IPS DF 19.7 (cell line): ENCODE data around the gene IL12RB1.
"Not testable (repeated sequence)": the region's sequence is repeated elsewhere in the genome, so short reads cannot be mapped to it uniquely, and the experiment has no call there.

Experiments used
- DNase-seq: peaks from one replicate; pipeline ENCODE4 v3.0.0-alpha.2; 2013; ENCODE audit warnings: low read depth, low spot score

IL12RB1 gene

DNA sequence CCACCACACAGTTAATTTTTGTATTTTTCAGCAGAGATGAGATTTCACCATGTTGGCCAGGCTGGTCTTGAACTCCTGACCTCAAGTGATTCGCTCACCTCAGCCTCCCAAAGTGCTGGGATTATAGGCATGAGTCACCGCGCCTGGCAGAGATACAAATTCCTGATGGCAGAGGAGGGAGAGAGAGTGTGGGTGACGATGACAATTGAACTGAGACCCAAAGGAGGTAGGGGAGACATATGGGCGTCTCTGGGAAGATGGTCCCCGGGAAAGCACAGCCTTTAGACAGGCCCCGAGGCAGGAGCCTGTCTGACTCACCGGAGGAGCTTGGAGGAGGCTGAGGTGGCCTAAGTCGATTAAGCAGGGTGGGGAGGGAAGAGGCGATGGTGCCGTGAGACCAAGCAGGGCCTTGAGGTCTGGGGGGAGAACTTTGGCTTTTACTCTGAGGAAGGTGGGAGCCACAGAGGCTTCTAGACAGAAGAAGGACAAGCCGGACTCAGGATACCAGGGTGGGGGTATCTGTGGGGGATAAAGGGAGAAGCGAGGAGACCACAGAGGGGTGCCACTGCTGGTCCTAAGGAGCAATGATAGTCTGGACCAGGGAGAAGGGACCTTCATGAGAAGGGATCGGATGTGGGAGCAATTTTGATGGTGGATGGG, 40.5 kb downstream of the IL12RB1 start:
- no peak for DNase-seq

DNA sequence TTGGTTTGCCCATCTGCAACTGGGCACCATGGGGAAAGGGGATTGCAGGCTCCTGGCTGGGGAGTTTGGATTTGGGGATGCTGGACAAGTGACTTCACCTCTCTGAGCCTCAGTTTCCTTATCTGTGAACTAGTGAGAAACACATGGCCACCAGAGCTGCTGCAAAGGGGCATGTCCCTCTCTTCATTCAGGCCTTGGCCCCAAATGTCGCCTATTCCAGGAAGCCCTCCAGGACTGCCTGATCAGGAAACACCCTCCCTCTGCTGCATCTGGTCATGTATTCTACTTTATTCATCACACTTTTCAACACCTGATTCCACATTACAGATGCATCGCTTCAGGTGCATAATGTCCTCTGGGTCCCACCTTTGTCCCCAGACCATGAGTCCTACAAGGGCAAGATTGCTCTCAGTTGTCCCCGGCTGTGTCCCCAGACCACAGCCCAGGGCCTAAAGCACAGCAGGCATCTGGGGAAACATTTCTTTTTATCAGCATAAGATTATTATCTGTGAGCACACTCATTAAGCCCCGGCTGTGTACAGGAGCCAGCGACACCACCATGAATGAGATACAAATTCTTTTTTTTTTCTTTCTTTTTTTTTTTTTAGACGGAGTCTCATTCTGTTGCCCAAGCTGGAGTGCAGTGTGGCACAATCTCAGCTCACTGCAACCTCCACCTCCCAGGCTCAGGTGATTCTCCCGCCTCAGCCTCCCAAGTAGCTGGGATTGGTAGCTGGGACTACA, 41.3 kb downstream of the IL12RB1 start:
- DNase-seq, result no peak

DNA sequence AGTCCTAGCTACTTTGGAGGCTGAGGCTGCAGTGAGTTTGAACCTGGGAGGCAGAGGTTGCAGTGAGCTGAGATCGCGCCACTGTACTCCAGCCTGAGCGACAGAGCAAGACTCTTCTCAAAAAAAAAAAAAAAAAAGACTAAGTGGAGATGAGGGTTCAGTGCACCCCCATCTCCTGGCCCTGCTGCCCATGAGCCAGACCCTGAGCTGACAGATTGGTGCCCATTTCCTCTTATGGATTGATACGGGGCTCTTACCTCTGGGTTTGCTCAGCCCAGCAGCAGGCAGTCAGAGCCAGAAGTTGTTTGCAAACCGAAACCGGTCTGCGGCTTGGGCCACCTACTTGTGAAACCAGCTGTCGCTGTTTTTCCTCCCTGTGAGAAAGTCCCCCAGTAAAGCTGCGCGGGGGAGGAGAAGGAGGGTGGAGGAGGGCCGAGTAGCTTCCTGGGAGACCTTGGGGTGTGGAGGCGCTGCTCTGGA, 41.9 kb downstream of the IL12RB1 start:
- no peak for DNase-seq

DNA sequence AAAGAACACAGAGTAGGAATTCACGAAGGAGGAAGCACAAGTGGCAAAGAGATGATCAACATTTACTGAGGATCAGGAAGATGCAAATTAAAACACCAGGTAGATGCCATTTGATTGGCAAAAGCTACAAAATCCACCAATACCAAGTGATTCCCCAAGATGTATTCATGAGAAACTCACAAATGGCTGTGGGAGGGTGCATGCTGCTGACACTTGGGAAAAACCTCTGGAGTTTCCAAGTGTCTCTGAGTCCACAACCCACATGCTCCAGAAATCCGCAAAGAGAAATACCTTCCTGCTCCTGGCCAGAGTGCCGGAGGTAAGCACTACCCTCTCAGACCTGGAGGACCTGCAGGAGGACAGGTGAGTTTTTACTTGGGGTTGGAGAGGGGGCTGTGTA, 43.1 kb downstream of the IL12RB1 start:
- no peak for DNase-seq

DNA sequence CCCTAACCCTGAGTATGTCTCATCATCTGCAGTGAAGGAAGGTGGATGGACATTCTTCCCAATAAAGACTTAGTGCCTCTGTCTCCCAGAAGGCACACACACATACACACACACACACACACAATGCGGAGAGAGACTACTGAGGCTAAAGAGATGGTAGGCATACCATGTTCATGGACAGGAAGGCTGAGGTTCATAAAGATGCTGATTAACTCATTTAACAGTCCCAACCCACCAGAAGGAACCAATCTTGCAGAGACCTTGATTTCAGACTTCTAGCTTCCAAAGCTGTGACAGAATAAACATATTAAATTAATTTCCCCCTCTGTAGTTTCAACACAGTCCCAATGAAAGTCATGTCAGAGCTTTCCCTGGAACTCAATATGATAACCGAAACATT, 45.7 kb downstream of the IL12RB1 start:
- DNase-seq, result no peak

DNA sequence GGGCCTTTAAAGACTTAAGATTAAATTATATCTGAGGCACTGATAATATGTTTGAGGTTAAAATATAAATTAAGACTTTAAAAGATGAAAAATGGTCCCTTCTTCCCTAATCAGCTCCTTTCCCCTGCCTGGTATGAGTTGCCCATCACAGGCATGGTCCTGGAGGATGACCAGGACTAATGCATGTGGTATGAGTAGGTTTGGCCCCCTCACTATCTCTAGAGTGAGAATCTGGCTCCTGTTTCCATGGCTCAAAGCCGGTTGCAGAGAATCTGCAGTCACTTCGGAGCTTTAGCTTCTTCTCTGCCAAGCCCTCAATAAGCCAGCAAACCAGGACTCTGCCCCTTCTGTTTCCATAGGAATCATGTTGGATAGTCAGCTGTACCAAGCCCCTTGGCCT, 54.6 kb downstream of the IL12RB1 start:
- not testable (repeated sequence) for DNase-seq

DNA sequence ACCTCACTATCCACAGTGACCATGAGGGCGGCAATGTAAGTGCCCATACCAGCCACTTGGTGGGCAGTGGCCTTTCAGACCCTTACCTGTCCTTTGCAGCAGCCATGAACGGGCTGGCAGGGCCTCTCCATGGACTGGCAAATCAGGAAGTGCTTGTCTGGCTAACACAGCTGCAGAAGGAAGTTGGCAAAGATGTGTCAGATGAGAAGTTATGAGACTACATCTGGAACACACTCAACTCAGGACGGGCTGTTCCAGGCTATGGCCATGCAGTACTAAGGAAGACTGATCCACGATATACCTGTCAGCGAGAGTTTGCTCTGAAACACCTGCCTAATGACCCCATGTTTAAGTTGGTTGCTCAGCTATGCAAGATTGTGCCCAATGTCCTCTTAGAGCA, 55.3 kb downstream of the IL12RB1 start:
- not testable (repeated sequence) for DNase-seq

DNA sequence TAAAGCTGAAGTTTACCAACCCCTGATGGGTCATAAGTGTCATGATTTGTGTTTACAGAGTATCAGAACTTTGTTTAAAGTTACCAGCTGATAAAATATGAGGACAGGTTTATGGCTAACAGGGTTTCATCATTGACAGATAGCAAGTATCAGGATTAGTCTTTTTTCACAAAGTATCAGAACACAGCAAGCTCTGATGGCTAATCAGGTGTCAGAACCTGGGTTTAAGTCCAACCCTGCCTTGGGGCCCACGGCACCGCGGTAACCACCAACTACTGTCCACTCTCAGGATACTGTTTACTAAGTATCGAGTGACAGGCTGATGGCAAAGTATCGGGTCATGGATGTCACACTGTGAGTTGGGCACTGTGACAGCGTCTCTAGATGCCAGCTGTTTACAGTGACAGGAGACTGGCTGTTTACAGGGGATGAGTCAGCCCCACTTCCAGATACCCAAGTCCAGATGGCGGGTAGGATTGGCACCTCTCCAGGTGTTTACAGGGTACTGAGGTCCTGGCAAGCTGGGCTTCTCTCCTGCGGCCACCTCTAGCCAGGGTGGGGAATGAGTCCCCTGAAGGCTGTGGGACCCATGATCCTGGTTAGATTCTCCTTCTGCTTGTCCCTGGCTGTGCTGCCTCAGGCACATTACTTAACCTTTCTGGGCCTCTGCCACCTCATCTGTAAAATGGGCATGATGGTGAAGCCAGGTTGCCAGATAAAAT, 57.0 kb downstream of the IL12RB1 start:
- no peak for DNase-seq

DNA sequence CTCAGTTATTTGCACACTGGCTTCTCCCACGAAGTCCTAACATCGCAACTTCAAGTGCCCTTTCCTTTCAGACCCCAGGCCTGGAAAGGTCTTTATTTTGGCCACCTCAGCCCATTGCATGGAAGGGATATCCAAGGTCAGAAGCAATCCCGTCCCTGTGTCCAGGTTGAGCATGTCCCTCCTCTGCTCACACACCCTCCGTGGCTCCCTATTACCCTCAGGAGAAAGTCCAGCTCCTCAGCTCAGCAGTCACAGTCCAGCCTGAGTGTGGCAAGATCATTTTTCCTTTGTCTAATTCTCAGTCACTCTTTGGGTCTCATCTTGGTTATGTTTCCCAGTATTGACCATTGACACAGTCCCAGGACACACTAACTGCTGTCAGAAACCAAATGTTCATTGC, 59.6 kb downstream of the IL12RB1 start:
- no peak for DNase-seq

DNA sequence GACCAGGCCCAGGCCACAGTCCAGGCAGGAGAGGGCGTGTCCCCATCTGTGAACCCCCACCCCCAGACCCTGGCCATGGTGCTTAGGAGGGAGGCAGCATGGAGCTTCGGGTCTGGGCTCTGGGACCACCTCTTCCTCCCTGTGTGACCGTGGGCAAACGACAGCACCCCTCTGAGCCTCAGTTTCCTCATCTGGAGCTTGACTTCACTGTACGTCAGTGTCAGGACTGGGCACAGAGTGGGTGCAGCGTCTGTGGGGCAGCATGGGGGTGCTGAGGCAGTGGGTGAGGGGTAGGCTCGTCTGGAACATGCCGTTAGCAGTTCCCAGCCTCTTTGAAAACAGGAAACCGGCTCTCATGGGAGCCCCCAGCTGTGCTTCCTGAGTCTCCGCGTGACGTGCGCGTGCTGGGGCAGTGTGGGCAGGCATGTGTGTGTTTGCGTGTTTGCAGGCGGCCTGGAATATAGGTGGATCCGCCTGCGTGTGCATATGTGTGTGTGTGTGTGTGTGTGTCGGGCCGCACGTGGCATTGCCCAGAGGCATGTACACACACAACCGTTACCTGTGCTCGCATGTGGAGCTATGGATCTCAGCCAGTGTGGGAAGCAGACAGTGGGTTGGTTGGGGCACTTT, 63.0 kb downstream of the IL12RB1 start:
- DNase-seq, result no peak

DNA sequence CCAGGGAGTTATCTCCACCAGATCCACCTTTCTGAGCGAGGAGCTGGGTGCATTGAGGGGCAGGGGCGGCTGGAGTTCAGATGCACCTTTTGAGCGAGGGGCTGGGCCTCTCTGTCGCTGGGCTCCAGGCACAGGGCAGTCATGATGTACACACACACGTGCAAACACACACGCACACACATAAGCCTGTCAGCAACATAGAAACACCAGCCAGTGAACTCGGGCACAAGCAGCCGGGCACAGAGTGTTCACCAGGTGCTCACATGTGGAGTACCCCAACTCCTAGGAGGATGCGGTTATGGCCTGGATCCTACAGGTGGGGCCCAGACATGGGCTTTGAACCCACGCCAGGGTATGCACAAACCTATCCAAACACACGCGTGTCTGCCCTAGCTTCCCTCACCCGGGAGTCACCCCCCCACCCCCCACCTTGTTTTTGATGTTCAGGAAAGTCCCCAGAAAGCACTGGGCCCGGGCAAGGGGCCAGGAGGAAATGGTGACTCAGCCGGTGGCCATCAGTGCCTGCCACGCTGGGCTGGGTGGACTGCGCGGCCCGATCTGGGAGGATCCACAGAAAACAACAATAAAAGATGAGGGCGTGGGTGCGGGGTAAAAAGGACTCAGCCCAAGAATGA, 65.5 kb downstream of the IL12RB1 start:
- DNase-seq, result no peak

DNA sequence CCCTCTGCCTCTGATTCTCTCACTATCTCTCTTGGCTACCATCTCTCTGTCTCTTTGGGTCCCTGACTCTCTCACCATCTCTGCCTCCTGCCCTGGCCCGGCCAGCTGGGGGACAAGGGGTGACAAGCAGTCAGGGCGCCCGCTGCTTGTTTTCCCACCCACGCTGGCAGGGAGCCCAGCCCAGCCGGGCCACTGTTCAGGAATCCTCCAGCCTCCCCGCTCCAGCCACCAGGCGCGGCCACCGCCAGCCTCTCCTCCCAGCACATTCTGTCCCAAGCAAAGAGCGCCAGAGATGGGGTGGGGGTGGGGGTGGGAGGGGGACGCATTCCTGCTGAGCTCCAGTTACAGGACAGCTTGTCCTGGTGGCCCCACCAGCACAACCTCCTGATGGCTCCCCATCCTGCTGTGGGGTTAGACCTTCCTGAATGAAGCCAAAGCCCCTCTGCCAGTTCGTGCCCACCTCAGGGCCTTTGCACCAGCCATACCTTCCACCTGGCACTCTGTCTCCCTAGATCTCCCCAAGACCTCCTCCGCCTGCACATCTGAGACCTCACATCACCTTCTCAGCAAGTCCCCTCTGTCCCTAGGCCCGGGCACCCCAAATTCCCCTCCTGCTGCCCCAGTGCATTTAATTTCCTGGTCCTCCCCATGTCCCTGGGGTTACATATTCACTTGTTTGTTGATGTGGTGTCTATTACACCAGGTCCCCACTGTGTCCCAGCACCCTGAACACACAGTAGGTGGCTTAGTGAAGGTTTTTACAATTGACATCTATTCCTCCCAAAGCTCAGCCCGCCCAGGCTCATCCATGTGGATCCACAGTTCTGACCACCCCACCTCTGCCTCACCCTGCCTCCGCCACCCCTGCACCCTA, 66.3 kb downstream of the IL12RB1 start:
- DNase-seq, result no peak

DNA sequence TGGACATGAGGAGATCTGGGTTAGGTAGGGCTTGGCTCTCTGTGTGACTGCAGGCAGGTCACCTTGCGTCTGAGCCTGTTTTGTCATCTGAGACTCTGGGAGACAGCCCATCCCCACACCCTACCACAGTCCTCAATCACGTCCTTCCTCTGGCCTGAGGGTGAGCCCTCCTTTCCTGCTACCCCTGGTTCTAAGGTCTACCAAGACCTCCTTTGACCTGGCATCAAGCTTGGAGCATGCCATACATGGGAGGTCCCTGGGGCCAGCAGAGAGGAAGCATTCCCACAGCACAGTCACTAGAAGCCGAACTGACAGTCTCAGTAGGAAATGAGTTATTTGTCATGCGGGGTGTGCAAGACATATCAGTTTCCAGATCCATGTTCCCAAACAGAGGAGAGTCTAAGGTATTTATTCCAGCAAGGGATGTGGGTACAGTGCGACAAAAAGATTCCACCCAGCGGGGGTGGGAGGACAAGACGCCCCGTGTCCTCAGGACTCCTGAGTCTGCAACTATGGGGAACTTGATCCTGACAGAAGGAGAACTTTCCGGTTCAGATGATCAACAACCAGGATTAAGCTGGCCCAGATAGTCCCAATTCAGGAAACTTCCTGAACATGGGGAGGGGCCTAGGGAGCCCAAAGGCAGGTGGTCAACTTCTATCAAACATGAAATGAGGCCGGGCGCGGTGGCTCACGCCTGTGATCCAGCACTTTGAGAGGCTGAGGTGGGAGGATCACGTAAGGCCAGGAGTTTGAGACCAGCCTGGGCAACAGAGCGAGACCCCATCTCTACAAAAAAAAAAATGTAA, 69.3 kb downstream of the IL12RB1 start:
- no peak for DNase-seq

DNA sequence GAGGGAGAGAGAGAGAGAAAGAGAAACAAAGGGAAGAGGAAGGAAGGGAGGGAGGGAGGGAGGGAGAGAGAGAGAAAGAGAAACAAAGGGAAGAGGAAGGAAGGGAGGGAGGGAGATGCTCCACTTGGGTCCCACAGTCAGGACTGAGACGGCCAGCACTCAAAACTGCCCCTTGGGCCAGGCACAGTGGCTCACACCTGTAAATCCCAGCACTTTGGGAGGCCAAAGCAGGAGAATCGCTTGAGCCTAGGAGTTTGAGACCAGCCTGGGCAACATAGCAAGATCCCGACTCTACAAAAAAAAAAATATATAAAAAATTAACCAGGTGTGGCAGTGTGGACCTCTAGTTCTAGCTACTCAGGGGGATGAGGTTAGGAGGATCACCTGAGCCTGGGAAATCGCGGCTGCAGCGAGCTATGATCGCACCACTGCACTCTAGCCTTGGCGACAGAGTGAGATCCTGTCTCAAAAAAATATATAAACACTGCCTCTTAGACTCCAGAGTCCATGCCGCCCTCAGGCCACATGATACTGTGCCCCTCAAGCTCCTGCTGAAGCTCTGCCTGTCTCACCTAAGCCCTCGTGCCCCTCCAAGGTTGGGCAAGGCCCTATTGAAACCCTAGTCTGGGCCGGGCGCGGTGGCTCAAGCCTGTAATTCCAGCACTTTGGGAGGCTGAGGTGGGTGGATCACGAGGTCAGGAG, 70.4 kb downstream of the IL12RB1 start:
- DNase-seq, result no peak

DNA sequence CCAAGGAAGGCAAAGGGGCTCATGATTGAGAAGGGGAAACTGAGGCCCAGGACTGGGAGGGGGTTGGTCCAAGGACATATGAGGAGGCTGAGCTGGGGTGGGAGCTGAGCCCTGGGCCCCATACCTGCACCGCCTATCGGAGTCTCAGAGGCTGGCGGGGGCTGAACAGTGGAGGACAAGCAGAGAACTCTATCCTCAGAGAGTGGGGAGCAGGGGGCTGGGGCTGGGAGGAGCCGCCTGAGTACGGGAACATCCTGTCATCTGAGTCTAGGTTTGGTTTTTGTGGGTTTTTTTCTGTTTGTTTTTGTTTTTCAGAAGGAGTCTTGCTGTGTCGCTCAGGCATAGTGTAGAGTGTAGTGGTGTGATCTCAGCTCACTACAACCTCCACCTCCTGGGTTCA, 72.5 kb downstream of the IL12RB1 start:
- DNase-seq, result no peak

DNA sequence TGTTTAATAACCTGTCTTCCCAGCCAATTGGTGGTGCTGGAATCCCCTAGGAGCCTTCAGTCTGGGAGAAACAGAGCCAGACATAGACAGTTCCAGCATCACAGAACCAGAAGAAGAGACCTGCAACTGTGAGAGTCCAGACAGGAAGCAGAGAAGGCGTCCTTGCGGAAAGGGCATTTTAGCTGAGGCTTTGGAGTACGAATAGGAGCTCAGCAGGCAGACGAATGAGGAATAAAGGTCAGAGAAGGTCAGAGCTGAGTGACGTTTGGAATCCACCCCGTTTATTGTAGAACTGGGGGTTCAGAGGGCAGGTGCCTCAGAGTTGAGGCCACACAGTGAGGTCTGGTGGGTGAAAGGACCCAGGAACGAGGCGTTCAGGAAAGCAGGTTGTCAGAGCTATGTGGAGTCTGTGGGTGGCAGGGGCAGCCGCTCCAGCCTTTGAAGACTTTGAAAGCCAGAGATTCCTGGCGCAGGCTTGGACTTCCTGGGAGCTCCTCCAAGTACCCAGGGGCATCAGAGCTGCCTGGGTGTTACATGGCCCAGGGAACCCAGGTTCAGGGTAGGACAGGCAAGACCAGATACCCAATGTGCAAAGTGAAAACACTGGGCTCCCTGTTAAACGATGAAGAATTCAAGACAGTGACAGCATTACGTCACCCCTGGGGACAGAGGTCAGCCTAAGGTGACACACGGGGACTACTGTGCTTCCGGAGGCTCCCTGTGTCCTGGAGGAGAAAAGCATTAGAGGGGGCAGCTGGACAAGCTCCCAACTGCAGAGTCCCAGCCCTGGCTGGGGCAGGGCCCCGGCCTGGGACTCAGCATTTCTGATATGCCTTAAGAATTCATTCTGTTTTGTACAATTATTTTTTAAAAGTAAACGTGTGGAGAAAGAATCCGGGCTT, 73.3 kb downstream of the IL12RB1 start:
- no peak for DNase-seq

DNA sequence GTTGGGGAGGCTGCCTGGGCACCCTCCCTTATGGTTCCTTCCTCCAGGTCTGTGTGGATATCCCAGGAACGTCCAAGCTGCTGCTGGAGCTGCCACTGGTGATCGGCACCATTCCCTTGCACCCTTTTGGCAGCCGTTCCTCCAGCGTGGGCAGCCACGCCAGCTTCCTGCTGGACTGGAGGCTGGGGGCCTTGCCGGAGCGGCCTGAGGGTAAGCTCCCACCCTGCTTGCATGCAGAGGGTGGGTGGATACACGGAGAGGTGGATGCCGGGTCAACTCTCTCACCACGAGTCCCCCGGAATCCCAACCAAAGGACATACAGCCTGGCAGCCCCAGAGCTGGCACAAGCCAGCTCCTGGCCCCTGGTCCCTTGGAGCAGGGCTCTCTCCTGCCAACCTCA, 76.6 kb downstream of the IL12RB1 start:
- DNase-seq, result no peak

DNA sequence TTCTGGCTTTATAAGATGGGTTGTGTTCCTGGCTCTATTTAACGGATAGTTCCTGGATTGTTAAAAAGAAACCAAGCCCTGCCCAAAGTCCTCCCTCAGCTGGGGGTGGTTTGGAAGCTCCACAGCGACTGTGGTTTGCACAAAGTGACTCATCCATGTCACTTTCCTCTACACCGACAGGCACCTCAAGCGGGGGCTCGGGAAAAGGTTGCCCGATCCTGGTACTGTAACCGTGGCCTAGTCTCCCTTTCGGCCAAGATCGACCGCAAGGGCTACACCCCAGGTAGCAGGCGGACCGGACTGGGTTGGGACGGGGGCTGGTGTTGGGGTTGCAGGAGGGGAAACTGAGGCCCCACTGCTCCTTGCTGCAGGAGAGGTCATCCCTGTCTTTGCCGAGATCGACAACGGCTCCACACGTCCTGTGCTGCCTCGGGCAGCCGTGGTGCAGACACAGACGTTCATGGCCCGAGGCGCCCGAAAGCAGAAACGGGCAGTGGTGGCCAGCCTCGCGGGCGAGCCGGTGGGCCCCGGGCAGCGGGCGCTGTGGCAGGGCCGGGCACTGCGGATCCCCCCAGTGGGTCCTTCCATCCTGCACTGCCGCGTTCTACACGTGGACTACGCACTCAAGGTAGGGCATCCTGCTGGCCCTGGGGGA, 77.2 kb downstream of the IL12RB1 start:
- DNase-seq, result no peak
